Muscle of back (tissue), 11 donors: ENCODE measurements around the gene NEURL1B. TPM values are rescaled to one million over a fixed set of nuclear protein-coding genes. Genes with fewer than 3 reads are reported as not detected.

Source experiments
- DNase-seq, 3 donors: peaks; one replicate each; pipeline versions ENCODE4 v3.0.0 to v3.0.0-alpha.2; 2013
- polyA plus RNA-seq, 10 donors: library from polyadenylated mRNA; unstranded; fragments of 120-200 nt; gene quantifications; one replicate each; pipeline ENCODE4 v1.2.1, GENCODE V29; 2013; ENCODE audit not compliant: insufficient read length in 10 of 10

The NEURL1B gene
- polyA plus RNA-seq, 10 donors: 27.5 to 48.7 (median 36.9) TPM

DNA sequence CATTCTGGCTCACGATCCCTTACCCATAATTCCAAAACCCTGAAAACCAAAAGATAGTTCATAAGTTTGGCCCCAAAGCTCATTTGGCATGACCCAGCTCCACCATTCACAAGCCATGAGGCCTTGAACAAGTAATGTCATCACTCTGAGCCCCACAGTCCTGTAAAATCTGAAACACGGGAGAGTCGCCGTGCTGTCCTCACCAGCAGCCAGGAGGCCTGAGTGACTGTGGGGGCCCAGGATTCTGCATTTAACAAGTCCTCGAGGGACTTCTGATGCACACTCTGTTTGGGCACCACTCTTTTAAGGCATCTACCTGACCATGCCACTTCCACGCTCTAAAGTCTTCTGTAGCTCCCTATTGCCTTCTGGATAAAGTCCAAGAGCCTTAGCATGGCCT, 89.2 kb downstream of the NEURL1B start:
- no peak for DNase-seq

GRCh38 chr5:172730981-172731679, 90.1 kb downstream of the NEURL1B start:
- DNase-seq: no peak

- DNase-seq: no peak
Observed at GRCh38 chr5:172731680-172732074, 90.6 kb downstream of the NEURL1B start.

DNA sequence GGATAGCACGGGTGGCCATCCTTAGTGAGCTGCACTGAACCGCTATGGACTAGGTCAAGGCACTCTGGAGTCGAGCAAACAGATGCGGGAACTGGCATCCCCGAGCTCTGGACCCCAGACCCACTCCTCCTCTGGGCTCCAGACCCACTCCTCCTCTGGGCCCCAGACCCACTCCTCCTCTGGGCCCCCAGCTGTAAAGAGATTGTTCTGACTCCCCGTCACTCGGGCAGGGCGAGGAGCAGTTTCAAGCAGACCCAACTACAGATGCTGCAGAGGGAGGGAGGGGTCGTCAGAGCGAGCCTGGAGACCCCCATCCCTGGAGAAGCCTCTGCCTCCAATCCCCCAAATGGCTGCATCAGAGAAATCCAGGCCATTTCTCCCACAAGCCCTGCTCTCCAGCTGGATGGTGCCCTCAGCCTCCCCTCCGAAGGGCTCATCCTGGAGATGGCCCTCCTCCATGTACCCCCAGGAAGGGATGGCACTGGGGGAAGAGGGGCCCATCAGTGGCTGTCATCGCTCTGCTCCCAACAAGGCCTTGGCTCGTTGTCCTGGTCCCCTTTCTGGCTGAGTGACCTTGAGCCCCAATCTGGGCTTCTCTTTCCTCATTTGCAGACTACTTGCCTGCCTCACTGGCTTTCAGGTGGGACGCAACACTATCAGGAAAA, 91.3 kb downstream of the NEURL1B start:
- no peak for DNase-seq

- peak; percentile 91 to 96 (median 96) for DNase-seq
Observed at GRCh38 chr5:172733131-172733973, 92.3 kb downstream of the NEURL1B start.

GRCh38 chr5:172733974-172734346, 92.9 kb downstream of the NEURL1B start:
- no peak for DNase-seq

GRCh38 chr5:172735141-172735831, 94.2 kb downstream of the NEURL1B start:
- DNase-seq: no peak

- no peak for DNase-seq
Observed at GRCh38 chr5:172736508-172737135, 95.6 kb downstream of the NEURL1B start.

DNA sequence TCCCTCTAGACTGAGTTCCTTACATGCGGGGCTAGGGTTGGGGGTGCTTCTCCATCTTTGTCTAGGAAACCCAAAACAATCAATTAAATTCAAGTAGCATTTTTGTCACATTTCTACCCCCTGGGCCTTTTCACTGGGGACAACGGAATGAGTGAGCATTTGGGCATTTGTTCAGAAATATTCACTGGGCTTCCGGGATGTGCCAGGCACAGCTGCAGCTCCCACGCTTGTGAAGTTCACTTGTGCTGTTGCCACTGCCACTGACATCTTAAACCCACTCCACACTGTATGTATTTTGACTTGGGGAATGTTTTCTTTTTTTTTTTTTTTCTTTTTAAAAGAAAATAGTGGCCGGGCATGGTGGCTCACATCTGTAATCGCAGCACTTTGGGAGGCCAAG, 98.3 kb downstream of the NEURL1B start:
- no peak for DNase-seq

- peak; percentile 73 to 82 (median 82) for DNase-seq
Observed at GRCh38 chr5:172740428-172741205, 99.6 kb downstream of the NEURL1B start.

Other genes with a start within 250 kb of the NEURL1B start
- gene SH3PXD2B, start 186.7 kb upstream of the NEURL1B start, polyA plus RNA-seq: 10 to 100 TPM; 29.8 to 45.2 (median 34.9) TPM
- 100 to 1,000 TPM in 5 of 10 donors, 10 to 100 TPM in 5; 37.5 to 170 (median 102) TPM for gene DUSP1, start 129.9 kb downstream of the NEURL1B start, polyA plus RNA-seq
- gene ERGIC1, start 193.0 kb downstream of the NEURL1B start, polyA plus RNA-seq: 100 to 1,000 TPM in 1 of 10 donors, 10 to 100 TPM in 9; 85.1 to 102 (median 91.8) TPM